NCI-H1930 (cell line): ENCODE measurements around the gene ABLIM1.
A peak's percentile ranks its signal among the peaks of the same experiment; 100 is the strongest.

Experiments used
- DNase-seq, 2 experiments: peaks; one replicate each; lab custom pipeline; 2025; lab: John Stamatoyannopoulos, UW

The ABLIM1 gene

DNA sequence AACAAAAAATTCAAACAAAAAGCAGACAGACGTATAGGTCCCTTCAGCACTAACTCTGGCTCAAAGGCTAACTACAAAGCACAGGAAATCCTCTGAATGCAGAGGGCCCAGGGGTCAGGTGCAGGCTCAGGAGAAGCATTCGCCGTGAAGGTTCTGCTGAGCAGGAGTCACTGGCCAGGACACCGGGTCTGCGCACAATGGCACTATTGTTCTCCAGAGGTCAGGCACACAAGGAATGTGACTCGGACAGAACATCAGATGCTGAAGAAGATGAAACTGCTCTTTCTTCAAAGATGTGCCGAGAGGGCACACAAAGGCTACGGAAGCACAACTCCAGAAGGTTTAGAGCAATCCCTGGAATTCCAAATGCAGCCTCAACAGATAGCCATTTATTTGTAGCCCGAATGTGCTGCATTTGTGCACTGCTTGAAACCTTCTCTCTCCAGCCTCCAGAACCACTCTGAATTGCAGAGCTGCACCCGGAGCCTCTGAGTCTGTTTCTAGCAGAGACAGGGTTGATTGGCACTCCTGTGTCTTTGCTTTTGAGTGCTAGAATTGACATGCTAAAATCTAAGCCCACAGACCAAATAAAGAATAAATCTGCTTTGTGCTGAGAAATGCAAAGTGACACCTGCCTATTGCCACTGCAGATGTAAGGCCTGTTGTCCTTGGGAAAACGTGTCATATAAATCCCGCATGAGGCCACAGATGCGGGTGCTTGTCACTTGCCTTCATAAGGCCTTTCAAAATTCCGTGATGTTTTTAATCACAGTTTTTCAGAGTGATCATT is 168.4 kb downstream of the ABLIM1 start:
- no peak for DNase-seq

DNA sequence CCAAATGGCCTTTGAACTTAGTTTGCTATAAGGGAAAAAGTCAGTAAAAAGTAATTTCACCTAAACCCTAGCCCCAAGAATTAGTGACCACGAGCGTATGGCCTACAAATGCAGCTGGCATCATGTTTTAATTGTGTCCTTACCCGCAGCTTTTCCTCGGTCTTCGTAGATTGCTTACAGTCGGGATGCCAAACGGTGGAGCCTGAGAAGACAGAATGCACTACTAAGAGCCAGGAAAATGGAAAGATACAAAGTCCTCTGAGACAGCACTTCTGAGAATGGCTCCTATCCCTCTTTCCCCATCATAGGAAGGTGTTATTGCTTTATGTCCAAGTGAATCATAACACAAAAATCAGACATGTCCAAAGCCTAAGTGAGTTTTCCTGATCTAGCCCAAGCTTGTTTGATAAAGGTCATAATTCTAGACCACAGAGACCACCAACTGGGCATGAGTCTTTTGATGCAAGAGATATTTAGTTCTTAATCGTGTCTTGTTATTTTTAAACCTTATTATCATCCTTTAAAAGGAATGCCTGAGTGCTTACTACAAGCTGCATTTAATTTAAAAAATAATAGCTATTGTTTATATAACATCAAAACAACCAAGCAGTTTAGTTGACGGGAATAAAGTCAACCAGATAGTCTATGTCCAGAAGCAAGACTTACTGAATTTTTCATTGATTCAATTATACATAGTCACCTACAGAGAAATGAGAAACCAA is 170.1 kb downstream of the ABLIM1 start:
- no peak for DNase-seq

DNA sequence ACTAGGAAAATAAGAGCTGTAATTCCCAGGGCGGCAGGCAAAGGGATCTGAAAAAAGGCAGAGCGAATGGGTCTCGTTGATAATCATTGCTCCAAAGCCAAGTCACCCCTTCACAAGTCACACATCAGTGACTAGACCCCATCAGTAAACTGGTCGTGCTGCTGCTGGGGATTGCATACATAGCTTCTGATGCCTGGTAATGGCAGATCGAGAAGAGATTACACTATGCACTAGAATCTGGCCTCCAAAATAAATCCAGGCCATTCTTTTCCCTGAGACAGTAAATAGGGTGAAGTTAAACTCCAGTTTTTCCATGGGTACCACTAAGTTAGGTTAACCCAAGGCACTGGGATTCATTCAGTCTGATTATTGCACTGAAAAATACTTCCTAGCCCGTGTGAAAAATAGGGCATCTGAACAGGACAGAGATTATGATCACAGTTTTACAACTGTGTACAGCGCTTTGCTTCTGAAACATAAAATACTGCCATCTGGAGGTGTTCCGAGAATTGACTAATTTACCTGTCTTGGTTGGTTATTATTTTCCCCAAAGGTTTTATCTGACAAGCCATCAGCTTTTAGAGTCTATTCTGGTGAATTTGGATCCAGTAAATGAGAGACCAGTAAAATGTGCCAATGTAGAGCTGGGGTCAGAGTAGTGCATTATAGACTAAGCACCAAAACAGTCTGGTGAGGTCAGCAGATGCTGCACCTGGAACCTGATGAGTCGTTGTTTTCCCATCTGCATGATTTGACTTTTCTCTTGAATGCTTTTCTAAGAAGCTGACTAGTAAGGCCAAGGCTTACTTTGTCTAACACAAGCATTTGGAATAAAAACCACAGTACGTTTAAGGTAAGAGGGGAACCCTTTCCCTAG is 170.9 kb downstream of the ABLIM1 start:
- DNase-seq: no peak

DNA sequence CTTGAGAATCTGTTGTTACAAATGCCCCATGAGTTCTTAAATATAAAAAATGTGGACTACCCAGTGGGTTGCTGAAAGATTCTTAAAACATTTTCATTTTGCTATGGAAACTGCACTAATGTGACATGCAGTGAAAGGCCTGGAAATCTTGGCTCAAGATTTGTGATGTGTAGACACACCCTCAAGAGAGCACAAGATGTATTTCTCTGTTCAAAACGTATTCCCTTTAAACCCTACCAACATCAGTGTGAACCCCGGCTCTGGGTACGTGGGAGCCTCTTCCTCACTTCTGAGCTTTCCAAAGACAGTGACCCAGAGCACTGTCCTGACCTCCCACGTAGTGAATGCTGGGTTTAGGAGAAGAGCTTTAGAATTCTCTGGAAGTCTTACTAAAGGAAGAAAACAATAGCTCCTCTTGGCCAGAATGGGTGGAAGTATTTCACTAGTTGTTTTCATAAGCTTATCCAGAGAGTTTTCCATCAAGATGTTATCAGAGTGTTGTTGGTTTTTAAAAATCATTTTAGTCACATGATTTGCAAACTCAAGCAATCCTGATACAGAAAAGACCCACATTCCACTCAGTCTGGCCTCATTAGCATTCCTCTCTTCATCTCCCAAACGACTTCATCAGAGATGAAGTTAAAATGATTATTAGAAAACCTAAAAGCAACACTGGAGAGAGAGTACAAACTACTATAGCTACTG is 172.2 kb downstream of the ABLIM1 start:
- DNase-seq: no peak

DNA sequence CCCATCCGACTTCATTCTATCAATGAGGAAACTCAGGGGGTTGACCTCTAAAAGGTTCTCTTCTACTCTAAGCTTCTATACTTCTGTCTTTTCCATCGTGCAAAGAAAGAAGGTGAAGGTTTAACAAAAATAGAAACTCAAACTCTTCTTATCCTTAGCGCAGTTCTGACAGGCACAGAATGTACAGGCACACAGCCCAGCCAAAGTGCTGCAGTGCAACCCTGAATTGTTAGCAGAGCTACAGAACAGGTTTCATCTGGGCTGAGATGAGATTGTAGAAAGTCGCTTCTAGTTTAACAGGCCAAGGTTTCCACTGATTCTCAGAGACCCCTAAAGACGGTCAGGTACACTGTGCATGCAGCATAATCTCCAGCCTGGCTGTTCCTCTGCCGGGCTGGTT is 174.5 kb downstream of the ABLIM1 start:
- DNase-seq: no peak

DNA sequence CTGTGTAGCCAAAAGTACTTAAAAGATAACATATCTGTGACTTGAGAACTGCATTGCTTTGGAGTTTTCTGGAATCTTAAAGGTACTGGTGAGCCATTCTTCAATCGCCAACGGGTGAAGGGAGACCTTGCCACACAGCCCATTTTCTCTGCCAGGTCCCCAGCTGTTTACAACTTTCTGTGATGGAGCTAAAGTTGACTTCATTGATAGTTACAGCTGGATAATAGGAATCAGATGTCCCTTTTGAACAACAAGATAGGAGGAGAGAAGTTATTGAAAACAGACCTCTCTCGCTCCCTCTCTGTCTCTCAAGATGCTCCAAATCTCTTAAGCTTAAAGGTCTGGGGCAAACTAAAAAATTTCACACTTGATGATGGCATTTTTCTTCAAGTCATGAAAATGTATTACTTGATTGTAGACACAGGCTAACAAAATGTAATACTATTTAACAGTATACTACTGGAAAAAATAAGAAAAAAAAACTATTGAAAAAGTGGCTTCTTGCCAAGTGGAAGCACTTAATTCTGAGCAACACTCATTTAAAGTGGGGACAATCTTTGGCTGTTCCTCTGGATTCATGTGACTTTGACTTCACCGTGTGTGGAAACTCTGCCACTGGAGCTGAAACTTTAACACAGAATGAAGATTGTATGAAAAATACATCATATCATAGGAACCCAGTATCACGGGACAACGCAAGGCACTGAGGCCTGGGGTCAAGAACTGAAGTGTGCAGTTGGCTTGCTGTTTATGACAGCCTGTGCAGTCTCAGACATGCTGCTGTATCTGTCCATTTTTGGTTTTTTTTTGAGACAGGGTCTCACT is 175.4 kb downstream of the ABLIM1 start:
- DNase-seq: no peak

DNA sequence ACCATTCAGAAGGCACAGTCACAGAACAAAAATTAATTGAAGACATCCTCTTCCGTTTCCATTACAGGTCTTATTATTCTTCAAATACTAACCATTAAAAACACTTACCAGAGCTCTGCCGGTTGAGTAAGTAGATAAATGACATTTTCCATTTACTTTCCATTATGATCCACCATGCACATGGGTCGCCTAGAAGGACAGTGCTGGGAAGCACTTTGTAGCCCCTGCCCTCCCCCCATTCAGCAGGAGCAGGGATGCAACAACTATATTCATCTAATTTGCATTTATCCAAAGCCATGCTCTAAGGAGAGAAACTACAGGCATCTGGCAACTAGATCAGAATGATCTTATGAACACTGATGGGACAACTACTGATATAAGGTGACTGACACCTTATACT is 177.0 kb downstream of the ABLIM1 start:
- DNase-seq: no peak

DNA sequence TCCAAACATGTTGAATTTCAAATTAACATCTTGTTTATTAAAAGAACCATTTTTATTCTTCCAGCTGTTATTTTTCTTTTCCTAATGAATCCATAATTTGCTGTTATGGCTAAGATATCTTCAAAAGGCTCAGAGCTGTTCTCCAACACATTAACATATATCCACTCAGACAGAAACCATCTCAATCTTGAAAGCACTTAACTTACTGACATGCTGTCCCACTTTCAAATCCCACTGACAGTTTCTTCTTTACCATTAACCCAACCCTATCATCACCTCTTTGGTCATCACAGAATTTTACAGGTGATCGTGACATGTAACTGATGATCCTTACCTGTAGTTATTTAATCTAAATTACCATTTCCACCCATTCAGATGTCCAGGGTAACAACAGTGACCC is 178.2 kb downstream of the ABLIM1 start:
- DNase-seq: no peak

DNA sequence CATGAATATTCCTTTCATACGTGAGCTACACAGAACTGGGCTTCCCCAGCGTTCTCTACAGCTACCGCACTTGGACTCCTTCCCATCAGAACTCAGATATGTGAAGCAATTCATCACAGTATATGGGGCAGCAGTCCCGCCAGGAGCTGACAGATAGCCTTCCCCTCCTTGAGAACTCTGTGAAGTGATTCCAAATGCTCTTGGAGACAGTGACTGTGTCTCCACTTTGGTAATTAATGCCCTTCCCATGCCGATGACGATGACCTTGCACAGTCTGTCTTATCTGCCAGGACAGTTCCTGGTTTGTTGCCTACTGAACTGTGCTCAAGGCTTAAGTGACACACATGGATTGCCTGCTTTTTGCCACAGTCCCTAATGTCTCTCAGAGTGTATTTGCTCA is 178.8 kb downstream of the ABLIM1 start:
- DNase-seq: no peak

DNA sequence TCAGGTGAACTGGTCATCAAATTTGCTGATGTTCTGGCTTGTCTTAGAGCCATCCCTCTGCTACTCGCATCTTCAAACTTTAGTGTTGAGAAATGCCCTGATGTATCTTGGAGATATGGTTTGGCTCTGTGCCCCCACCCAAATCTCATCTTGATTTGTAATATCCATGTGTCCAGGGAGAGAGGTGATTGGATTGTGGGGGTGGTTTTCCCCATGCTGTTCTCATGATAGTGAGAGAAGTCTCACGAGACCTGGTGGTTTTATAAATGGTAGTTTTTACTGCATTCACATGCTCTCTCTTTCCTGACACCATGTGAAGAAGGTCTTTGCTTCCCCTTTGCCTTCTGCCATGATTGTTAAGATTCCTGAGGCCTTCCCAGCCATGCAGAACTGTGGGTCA is 179.8 kb downstream of the ABLIM1 start:
- no peak for DNase-seq

DNA sequence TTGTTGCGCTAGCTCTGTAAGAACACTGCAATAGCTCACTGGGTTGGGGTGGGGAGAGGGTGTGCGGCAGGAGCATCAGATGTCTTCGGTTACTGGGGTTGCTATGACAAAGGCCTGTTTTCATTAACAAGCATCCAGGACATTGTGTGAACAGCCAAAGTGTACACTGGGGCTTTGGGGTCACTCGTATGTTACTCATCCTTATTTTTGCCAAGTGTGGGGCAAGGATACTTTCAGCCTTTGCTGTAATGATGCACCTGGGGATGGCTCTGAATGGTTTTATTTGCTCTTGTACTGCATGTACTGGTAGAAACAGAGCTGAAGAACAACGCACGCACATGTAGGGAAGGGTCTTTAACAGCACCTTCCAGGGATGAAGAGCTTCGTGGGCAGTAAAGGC is 180.8 kb downstream of the ABLIM1 start:
- DNase-seq: no peak

DNA sequence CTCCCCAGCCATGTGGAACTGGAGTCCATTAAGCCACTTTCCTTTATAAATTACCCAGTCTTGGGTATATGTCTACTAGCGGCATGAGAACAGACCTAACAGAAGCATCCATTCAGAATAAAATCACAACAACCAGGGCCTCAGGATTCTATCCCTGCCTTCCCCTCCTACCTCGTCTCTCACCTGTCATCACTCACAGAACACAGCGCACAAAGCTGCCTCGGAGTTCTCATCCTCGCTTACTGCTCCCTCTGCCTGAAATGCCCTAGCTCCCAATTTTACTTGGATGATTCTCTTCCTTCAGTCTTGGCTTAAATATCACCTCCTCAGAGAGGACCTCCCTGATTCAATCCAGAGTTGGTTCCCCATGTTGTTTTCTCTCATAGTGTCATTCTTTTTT is 183.1 kb downstream of the ABLIM1 start:
- DNase-seq: no peak

DNA sequence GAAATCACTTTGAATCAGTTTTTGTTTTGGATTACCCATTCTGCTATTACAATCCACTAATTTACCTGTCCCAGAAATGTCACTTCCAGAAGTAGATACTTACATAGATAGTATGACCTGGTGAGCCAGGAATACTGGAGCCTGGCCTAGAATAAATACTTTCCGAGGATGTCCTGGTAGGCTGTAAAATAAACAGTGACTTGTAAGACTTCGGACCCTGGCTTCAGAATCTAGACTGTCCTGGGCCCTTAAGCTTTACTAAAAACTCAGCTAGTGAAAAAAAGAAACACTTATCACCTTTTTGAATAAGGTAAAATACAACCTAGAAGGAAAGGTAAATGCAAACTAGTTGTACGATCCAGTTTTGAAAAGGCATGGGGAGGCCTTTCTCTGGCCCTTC is 184.3 kb downstream of the ABLIM1 start:
- no peak for DNase-seq

DNA sequence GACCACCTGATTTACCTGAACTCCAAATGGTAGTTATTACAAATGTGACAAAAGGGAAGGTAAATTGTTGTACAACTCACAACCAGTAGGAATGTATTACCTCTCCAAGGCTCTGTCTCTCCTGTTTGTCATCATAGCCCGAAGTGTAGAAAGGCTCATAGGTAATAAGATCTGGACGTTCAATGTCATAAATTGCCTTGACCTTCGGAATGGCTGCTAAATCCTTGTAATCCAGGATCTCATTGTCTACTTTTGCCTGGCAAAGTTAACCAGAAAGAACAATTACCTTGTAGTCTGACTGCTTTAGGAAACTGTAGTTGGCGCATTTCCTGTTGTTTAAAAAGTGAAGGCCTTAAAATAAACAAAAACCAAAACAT is 185.2 kb downstream of the ABLIM1 start:
- DNase-seq: peak in 1 of 2 experiments; percentile 54

DNA sequence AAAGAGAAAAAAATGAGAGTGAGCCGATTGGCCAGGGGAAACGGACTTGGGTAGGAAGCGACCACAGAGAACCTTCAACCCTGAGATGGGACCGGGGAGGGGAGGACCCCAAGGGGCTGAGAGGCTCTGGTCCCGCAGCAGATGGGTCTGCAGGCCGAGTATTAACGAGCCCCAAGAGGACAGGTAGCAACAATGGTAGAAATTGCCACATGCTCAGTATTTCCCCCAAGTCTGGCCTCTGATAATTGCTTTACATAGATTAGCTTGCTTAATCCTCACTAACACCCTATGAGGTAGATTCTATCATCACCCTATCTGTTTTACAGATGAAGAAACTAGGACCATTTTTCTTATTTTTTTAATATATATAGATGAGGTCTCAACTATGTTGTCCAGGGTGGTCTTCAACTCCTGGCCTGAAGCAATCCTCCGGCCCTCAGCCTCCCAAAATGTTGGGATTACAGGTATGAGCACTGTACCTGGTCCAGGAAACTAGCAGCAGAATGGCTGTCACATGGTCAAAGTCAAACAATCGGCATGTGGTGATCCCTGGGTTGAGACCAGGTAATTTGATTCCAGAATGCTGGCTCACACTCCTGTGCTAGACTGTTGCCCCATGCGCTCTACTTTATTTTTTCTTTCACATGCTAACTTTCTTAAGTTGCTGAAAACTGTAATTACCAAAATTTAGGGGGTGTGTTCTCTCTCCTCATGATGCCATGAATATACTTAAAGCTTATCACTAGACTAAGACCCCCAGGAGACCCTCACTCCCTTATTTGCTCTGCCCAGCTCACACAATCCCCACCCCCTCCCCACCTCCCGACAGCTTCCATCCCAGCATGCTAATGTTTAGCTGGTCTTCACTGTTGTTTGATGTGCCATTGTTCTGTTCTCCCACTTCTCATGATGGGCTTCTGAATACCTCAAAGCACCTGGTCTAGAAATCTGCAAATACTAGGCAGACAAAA is 185.9 kb downstream of the ABLIM1 start:
- DNase-seq: peak; percentile 56 to 64

DNA sequence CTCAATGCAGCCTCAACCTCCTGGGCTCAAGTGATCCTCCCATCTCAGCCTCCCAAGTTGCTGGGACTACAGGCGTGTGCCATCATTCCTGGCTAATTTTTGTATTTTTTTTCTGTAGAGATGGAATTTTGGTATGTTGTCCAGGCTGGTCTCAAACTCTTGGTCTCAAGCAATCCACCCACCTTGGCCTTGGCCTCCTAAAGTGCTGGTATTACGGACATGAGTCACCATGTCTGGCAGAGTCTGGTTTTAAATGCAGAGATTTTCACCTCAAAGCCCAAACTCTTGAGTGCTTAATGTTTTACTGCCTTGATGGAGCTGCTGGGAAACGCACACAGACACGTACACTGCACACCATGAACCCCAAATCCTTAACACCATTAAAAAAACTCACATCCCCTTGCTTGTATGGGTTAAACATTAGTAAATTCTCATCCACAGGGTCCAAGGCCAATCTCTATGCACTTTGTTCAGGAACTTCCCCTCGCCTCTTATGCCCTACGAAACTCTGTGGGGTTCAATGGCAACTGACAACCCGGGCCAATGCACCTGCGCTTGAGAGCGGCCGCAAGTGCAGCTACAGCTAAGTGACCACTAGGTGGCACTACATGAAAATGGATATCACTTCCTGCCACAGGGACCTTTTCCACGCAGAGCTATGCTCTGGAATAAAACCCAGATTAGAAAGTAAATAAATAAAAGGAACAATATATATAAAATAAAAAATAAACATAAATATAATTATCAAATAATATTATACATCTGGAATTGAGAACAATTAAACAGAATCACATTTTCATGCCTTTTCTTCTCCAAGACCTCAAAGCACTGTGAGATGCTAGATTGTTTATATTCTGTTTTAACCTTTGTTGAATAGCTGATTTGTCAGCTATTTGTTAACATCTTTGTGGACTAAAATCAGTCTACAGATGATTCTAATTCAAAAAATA is 186.8 kb downstream of the ABLIM1 start:
- DNase-seq: peak; percentile 56 to 61

DNA sequence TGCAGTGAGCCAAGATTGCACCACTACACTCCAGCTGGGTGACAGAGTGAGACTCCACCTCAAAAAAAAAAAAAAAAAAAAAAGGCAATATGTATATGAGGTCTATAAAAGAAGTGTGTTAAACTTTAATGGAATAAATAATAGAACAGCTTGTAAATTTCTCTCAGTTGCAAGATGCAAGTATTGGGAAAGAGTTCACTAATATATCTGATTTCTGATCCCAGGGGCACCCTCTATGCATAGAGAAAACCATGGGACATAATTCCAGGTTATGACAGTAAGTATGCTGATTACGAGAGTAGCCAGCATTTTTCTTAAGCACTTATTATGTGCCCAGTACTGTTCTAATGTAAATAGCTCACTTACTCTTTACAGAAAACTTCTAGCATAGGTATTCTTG is 187.7 kb downstream of the ABLIM1 start:
- DNase-seq: no peak

DNA sequence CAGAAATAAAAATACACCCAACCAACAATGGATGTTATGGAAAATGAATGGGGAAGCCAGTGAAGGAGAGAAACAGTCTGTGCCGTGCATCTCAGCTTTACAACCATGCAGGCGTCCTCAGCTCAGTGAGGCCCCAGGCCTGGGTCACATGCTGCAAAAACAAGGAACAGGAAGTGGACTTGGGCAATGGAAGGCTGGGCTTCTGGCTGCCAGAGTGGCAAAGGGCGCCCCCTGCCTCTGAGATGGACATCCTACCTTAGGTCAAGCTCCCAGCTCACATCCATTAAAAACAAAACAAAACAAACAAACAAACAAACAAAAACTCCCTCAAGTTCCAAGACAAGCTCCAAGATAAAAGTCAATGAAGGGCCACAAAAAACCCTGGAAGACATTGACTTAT is 199.1 kb downstream of the ABLIM1 start:
- no peak for DNase-seq
